Fibroblast of the aortic adventitia (primary cell): ENCODE results near the gene KCTD7. TPM values are rescaled to one million over a fixed set of nuclear protein-coding genes. Genes with fewer than 3 reads are reported as not detected.
"Not testable (repeated sequence)": the region's sequence is repeated elsewhere in the genome, so short reads cannot be mapped to it uniquely, and the experiment has no call there.

Experiments
- DNase-seq: peaks from one replicate; pipeline ENCODE4 v3.0.0-alpha.2; 2010; ENCODE audit warnings: low read depth
- H3K4me3 ChIP-seq: 2 replicates; pipeline ENCODE4 v1.5.1; 2011; ENCODE audit warnings: low read depth, mild to moderate bottlenecking, control low read depth, low read length, moderate library complexity
- CTCF ChIP-seq: IDR thresholded peaks from 2 replicates; pipeline ENCODE4 v1.5.1; 2011; ENCODE audit warnings: mild to moderate bottlenecking, low read length, control low read depth, inconsistent platforms; ENCODE audit not compliant: insufficient read depth
- total RNA-seq: library from RNA; depleted of rRNA; stranded (reverse); fragments of >200 nt; gene quantifications from 2 replicates; pipeline ENCODE4 v1.2.3, GENCODE V29; 2012; ENCODE audit warnings: low replicate concordance

The KCTD7 gene
- total RNA-seq, 1 donor = 9.4 TPM

GRCh38 chr7:66630531-66630930 lies 1.9 kb downstream of the KCTD7 start:
- no peak overlapping the region for H3K4me3 ChIP-seq
- no peak for DNase-seq
- no peak for TF ChIP-seq CTCF

- DNase-seq = no peak
- no peak overlapping the region for H3K4me3 ChIP-seq
- TF ChIP-seq CTCF = no peak
Measured at GRCh38 chr7:66631471-66631870, 2.8 kb downstream of the KCTD7 start.

DNA sequence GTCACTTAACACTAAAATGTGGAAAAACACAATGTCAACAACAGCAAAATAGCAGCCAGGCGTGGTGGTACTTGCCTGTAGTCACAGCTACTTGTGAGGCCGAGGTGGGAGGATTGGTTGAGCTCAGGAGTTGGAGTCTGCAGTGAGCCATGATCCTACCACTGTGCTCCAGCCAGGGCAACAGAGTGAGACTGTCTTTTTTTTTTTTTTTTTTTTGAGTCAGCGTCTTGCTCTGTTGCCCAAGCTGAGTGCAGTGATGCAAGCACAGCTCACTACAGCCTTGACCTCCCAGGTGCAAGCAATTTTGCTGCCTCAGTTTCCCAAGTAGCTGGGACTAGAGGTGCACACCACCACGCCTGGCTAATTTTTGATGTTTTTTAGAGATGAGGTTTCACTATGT lies 6.1 kb downstream of the KCTD7 start:
- H3K4me3 ChIP-seq = no peak overlapping the region
- no peak for DNase-seq
- TF ChIP-seq CTCF = no peak

- DNase-seq, H3K4me3 ChIP-seq: not testable (repeated sequence)
Measured at GRCh38 chr7:66635322-66635981, 6.8 kb downstream of the KCTD7 start.

GRCh38 chr7:66635982-66636546 lies 7.4 kb downstream of the KCTD7 start:
- not testable (repeated sequence) for H3K4me3 ChIP-seq
- DNase-seq = peak; percentile 68

DNA sequence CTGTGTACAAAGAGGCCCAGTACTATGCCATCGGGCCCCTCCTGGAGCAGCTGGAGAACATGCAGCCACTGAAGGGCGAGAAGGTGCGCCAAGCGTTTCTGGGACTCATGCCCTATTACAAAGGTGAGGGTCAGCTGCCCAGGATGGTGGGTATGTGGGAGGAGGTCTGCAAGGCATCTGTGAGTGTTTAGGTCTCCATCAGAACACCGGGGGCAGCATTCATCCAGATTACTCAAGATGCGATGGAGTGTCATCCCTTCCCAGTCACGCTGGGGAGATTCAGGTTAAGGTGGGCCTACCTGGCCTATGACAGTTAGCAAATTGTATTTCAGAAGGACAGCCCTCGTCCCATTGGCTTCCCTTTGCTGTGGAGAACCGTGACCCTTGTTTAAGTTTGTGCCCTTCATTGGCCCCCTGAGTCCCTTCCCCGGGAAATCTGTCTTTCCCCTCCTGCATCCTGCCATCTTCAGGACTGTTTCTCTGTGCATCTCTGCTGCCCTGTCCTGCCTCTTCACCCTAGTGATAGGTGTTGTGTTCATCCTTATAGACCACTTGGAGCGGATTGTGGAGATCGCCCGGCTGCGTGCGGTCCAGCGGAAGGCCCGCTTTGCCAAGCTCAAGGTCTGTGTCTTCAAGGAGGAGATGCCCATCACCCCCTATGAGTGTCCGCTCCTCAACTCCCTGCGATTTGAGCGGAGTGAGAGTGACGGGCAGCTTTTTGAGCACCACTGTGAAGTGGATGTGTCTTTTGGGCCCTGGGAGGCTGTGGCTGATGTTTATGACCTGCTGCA lies 9.8 kb downstream of the KCTD7 start:
- no peak for DNase-seq
- no peak for TF ChIP-seq CTCF

DNA sequence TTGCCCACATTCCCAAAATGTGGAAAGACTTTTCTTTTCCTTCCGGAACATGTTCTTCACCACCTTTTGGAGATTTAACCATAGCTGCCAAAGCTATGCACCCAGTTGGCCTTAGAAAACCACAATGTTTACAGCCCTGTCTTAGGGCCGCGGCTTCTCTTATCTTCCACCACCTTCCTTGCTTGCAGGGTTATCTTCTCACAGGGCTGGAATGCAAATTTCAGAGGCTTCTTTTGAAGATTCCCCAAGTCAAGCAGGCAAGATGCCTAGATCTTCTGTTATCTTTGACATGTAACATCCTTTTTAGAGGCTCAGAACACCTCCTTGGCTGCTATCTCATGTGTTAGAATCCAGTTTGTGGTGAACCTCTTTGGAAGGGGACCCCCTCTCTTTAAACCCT lies 11.1 kb downstream of the KCTD7 start:
- H3K4me3 ChIP-seq = no peak overlapping the region
- TF ChIP-seq CTCF = no peak
- DNase-seq = no peak

More for the DNA sequence above, 9.8 kb downstream of the KCTD7 start:
- H3K4me3 ChIP-seq = no peak overlapping the region
